DMS53 (cell line): ENCODE results near the gene SGPP2.

Experiments
- DNase-seq: peaks from one replicate; lab custom pipeline; 2025; lab: John Stamatoyannopoulos, UW

Gene SGPP2

DNA sequence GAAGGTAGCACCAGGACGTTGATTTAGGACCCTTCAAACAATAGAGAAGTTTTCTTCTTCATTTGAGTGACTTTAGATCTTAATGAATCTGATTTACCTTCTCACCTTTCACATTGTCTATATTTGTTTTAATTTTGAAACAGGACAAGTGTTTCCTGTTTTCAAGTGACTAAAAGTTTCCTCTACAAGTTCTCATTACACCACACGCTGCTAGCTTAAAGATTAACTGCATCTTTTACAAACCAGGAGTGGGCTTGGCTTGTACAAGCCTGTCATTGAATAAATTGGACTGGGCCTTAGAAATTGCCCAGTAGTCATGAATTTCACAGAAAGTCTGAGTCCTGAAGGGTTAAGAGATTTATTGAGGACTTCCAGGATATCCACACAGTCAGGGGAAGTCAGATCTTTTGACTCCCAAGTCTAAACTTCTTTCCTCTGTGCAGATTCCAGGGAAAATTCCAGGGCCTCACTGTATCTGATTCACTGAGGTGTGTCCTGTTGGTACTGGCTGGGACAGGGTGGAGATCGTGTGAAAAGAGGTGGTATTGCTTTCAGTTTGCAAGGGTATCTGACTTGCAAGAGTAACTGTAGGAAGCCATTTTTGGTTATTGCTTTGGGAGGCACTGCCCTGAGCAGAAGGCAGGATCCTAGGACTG lies 3.4 kb downstream of the SGPP2 start:
- DNase-seq, result peak; percentile 50

DNA sequence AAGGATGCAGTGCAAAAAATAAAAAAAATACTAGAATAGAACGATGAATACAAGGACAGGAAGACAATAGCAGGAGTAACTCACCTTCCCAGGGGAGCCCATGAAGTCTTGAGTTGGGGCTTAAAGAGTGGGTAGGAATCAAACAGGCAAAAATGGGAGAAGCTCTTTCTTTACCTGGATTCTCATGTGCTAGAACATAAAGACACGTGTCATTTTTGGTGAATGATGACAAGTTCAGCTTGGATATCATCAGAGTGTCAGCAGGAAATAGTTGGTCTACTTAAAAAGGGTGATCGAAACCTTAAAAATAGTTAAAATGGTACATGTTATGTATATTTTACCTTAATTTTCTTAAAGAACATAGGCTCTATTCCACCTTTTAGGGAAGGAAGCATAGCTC lies 5.7 kb downstream of the SGPP2 start:
- DNase-seq, result no peak

DNA sequence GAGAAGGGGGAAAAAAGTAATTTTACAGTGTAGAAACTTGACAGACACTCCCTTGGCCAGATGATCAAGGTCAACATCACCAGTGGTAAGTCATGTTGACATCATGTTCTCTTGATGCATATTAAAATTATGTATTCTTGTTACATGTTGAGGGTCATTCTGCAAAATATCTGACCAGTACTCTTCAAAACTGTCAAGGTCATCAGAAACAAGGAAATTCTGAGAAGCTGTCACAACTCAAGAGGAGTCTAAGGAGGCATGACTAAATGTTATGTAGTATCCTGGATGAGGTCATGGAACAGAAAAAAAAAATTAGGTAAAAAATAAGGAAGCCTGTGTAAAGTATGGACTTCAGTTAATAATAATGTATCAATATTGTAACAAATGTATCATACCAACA lies 6.3 kb downstream of the SGPP2 start:
- no peak for DNase-seq

DNA sequence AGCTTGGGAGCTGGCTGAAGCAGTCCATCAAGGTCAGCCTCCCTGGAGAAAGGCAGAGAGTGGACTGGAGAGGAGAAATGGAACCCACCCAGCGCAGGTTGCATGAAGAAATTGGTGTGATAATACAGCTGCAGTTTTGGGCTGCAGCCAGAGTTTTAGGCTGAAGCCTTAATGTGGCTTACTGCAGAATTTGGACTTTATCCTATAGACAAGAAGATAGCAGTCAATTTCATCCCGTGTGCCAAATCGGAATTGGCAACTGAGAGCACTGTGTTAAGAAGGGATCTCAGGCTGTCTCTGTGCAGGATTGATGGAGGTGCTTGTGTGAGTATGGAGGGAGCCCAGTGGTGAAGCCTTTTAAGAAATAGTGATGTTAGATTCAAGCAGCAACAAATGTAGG lies 7.5 kb downstream of the SGPP2 start:
- DNase-seq, result no peak

DNA sequence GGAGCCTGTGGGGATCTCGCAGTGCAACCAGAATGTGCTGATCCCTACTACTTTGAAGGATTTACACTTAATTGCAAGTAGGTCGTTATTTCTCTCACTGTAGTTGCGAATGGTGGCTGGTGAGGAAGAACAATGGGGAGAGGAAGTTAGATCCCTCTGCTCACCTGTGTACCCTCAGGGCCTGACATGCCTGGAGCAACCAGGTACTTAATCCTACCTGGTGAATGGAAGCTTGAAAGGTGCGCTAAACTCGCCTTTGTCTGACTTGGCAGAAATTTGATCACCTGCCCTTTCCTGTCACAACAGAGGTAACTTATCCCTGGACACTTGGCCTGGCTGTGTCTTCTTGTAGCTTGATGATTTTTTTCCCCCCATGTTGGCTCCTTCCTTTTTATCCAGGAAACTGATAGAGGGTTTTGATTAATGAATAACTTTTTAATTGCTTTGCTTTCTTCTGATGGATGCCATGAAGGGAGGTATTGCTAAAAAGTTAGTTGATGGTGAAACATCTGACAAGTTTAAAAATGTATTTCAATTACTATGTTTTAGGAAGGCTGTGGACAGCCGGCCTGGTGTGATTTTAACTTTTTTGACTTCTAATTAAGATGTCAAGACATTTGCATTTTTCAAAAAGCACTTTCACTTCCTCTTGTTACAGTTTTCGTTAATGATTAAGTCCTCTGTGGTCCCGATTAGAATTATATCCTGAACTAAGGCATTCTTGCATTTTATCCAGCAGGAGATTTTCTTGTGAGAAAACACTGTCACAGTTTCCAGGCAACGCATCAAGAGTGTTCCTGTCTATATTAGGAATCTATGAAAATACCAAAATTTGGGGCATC lies 9.2 kb downstream of the SGPP2 start:
- peak; percentile 71 for DNase-seq

DNA sequence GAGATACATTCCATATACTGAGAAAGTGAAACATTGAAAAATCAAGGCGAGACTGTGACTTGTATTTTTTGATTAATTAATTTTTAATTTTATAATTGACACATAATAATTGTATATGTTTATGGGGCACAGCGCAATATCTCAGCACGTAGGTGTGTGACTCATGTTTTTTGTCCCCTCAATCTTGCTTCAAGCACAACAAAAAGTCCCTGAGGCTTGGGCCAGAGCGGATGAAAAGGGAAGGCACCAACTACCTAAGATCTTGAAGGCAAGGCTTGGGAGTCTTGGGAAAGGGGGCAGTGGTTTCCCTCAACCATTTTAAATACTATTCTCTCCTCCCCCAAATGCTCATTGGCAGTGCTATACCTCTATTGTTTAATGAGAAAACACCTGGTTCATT lies 9.9 kb downstream of the SGPP2 start:
- no peak for DNase-seq

DNA sequence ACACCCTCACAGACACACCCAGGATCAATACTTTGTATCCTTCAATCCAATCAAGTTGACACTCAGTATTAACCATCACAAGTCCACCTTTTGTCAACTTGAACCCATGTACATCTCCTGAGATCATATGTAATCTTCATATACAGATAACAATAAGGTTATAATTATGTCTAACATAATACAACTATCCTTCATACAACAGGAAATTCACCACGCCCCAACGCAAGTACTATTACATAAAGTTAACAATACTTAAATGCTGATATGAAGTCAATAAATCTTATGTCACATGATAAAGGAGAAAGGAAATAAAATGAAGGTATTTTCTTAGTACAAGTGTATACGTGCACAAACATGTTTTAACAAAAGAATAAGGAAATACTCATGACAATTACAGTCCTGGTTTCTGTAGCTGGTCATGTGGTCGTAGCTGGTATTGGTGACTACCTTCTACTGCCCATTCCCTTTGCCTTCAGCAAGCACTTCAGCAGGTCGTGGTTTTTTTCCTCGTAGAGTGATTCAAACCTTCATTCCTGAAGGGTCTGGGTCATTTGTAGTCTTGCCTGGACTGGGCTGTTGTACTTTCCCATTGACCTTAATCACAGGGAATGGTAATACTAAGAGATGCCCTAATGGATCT lies 11.2 kb downstream of the SGPP2 start:
- peak; percentile 4 for DNase-seq

DNA sequence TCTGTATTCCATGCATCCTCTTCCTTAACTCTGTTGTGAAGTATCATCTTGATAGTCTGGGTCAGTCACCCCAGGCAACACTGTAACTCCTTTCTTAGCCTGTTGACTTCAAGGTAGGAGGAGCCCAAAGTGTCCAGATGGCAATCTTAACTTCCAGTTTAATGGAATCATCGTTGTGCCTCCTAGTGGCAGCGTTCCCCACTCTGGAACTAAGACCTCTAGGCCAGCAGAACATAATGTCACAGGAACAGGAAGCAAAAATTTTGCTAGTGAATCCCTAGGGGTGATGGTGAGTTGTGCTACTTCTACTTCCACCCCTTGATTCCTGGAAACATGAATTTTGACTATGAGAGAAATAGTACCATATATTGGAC lies 11.7 kb downstream of the SGPP2 start:
- DNase-seq, result peak; percentile 6

DNA sequence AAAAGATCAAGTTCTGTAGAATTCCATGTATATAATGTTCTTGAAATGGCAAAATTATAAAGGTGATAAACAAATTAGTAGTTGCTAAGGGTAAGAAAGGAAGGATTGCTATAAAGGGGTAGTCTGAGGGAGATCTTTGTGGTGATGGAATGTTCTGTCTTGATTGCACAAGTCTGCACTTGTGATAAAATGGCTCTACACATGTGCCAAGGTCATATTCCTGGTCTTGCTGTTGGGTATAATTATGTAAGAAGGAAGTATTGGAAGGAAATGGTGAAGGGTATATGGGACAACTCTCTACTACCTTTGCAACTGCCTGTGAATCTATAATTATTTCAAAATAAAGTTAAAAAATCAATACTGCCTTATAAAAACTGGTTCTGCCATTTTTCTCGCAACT lies 15.3 kb downstream of the SGPP2 start:
- no peak for DNase-seq

DNA sequence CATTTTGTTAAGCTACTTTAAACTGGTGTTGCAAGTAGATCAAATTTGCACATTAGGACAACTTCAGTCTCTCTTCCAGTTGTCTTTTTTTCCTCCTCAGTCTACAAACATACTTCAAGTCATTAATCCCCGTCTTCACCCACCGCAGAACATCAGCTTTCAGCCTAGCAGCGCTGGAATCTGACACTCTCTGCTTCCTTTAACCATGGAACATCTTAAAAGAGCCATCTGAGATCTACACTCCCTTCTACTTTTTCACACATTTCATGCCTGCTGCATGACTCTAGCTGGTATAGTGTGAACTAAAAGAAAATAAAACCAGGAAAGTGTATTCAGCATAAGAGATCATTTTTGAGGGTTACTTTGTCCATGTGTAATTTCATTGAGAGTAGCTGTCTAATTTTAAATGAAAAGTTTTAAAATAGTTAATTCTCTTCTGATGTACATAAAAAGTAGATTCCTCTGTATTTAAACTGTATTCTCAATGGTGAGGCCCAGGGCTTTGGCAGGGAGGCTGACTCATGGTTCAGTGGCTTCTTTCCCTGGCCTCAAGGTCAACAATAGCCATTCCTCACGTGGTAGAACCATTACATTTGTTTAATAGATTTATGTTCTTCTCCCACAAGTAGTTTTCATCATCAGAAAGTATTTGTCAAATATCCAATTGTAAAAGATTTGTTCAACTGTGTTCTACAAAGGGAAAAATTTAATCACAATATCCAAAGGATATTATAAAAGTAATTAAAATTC lies 16.5 kb downstream of the SGPP2 start:
- DNase-seq, result peak; percentile 60

DNA sequence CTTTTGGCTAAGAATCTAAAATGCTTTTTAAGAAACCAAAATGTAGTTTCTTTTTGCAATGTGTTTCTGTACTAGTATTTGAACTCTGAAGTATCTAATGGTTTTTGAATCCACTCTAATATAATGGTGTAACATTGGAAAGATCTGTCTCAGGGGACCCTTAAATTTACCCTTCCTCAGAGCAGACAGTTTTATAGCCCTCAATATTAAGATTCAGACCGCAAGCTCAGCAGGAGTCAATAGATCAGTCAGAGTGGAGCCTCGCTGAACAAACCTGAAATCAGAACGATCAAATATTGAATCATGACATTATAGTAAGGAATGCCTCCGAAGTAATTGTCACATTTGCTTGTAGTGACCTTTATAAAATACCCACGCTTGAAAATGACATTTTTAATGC lies 18.3 kb downstream of the SGPP2 start:
- no peak for DNase-seq

DNA sequence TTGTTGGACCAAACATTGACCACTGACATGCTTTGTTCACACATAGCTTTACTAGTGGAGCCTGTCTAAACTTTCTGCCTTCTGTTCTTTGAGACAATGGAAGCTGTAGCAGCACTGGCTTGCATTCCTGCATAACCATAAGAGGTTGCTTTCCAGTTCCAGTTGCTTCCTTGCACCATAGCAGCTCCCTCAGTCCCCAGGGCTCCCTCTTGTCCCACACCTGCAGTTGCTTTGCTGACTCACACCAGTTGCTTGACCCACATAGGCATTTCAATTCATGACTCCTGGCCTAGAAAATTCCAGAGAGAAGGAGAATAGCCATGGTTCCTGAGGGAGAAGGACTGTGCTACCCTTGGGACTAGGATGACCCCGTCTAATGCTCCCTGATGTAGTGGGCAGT lies 20.9 kb downstream of the SGPP2 start:
- no peak for DNase-seq

DNA sequence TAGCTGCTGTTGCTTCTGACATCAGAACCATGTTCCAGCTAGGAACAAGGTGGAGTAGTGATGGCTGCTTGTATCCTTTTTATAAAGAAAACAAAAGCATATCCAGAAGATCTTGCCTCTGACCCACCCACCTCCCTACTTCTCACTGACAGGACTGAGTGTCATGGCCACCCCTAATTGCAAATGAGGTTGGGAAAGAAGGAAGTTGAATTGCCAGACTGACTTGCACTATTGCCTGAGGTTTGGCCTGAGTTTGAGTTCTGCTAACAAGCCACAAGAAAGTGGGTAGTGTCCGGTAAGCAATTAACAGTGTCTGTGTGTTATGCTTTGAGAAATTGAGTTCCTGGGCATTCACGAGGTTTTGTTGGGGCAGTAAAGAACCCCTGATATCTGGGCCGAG lies 22.8 kb downstream of the SGPP2 start:
- DNase-seq, result no peak

DNA sequence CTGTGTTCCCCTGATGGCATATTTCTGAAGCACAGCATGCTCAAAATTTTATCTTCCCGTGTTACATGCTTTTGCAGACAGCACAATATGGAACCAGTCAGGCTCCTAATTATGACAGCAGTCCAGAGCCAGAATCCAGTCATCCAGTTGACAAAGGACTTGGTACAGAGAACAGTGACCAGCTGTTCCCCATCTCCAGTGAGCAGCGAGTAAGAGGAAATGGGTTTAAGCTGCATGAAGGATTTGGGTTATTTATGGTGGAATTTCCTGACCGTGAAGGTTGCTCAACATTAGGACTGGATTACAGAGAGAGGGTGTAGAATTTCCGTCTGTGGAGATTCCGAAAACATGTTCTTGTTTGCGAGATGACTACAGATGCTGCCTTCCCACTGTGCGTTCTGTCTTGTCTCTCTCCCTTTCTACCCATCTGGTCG lies 24.4 kb downstream of the SGPP2 start:
- DNase-seq, result no peak

DNA sequence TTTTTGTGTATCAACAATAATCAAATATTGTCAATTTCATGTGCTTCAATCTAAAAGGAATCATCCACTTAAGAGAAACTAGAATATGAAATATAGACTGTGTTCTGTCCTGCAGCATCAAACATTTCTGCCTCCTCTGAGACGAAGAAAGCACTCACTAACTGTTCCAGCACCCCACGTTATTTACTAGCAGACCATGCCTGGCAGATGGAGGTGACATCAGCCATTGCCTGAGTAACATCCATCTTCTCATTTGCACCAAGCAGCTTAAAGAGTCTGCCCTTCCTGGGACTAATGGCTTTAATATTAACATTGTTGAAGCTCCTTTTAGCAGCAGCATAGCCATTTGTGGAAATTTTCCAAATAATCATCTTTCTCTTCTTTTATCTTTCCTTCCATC lies 25.7 kb downstream of the SGPP2 start:
- no peak for DNase-seq

DNA sequence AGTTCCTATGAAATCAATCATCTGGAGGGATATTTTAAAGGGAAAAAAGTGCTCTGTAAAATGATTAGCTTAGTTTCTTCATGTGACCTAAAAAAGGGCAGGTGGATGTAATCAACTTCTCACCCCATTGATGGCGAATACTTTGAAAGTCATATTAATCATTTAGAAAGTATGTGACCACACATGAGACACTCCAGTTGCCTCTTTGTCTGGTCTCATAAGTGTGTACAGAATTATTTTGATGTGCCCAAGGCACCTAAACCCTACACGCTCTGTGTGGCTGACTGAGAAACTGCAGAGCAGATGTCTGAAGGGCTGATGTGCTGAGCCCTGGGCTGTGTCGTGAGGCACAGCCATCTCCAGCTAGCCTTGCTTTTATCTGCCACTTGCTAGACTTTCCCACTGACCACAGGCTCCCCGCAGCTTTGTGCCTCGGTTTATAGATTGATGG lies 26.9 kb downstream of the SGPP2 start:
- no peak for DNase-seq

DNA sequence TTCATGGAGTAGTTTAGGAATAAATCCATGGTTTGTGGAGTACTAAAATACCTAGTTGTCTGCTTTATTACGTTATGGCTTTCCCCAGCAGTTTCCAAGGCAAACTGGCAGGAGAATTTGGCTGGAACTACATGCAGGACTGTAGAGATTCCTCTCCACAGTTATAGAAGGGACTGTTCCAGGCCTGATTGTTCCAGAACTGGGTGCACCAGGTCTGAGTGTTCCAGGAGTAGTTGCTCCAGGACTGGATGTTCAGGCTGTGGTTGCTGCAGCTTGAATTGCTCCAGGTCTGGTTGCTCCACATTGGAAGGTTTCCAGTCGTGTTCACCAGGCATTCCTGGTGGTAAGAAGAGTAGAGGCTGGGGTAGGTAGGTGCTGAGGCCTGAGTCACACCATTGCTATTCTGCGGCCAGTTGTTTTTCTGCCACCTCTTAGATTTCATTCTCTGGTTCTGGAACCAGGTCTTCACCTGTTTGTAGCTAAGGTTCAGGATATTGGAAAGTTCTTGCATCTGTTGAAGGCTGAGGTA lies 28.1 kb downstream of the SGPP2 start:
- no peak for DNase-seq

DNA sequence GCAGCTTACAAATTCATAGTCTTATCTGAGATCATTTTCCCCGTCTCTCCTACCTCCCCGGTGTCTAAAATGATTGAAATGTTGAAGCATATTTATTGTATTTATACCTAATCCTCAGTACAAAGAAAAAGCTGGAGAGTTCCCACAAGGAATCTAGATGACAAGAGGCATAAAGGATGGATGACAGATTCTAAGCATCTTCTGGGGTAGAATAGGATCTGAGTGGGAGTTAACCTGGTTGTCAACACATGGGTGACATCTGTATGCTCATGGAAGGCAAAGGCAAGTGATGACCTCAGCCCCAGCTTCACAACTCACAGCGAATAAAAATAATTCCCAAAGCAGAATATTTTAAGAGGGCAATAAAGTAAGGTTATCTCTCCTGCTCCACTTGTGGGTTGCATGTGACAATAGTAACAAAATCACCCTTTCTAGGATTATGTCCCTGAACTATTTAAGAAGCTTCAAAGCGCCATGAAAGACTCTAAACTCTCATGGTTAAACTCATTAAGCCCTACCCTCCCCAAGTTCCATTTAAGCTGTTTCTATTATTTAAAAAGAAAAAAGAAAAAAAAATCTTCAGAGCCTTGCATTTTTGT lies 32.2 kb downstream of the SGPP2 start:
- no peak for DNase-seq

DNA sequence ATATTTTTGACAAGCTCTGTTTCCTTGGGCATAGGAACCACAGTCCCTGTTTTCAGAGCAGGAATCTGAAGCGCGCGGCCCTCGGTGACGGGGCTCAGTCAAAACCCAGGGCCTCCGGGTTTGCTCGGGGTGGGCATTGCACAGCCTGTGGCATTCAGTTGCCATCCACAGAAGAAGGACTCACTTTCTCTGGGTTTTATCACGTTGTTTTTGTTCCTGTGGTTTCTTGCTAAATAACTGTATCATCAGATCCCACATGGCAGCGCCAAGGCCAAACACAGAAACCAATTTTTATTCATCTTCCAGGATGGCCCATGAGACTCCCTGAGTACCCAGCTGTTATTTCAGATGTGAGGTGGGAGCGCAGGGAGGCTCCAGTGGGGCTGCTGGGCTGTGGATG lies 35.6 kb downstream of the SGPP2 start:
- no peak for DNase-seq

DNA sequence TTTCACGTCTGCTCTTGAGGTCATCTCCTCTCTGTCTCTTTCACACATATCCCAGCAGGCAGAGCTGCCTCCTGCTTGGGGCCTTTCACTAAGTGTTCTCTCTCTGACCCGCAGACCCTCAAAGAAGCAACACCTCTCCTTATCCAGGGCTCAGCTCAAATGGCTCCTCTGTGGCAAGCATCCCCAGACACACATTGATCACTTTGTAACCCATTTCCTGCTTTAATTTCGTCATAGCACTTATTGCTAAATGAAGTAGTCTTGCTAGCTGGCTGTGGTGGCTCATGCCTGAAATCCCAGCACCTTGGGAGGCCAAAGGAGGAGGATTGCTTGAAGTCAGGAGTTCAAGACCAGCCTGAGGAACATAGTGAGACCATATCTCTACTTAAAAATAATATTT lies 41.4 kb downstream of the SGPP2 start:
- DNase-seq, result no peak

DNA sequence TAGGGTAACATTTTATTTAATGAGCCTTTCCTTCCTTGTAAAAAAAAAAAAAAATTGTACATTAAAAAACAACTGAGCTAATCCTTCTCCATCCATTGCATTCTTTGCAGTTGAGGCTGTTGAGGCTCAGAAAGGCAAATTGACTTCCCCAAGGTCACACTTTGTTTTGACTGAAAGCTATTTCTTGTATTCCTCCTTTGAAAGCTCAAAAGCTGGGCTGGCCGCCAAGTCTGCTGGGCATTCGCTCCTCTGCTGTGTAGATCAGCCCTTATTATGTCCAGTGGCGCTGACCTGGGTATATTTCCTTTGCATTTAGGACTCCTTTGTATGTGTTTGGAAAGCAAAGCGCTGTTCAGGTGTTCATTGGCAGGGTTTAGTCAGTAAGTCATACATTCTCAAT lies 44.0 kb downstream of the SGPP2 start:
- DNase-seq, result no peak
